Left lung (tissue), 10 donors: ENCODE measurements around the gene ARID3C. TPM values are rescaled to one million over a fixed set of nuclear protein-coding genes. Genes with fewer than 3 reads are reported as not detected.

Experiments used
- ATAC-seq: fragments of 200-7000 bp; cut with Tn5 transposase; one replicate; pipeline ENCODE4 v1.9.1; 2020; ENCODE audit warnings: moderate library complexity
- DNase-seq, 4 donors: peaks; one replicate each; pipeline ENCODE4 v3.0.0-alpha.2; 2013 to 2020
- H3K27ac ChIP-seq, 2 donors: fragments of 200-600 bp; sonication (generic) in 1 of 2; one replicate each; pipeline versions ENCODE4 v1.5.0 to v1.8.0; 2020 to 2021
- H3K27me3 ChIP-seq, 2 donors: fragments of 200-600 bp; sonication (generic) in 1 of 2; one replicate each; pipeline versions ENCODE4 v1.5.0 to v1.8.0; 2020 to 2021
- H3K36me3 ChIP-seq, 2 donors: fragments of 200-600 bp; sonication (generic) in 1 of 2; one replicate each; pipeline versions ENCODE4 v1.5.0 to v1.8.0; 2020 to 2021
- H3K4me1 ChIP-seq, 2 donors: fragments of 200-600 bp; one replicate each; pipeline ENCODE4 v1.8.0; 2021
- H3K4me3 ChIP-seq, 2 donors: fragments of 200-600 bp; sonication (generic) in 1 of 2; one replicate each; pipeline versions ENCODE4 v1.5.0 to v1.8.0; 2020 to 2021; ENCODE audit warnings: mild to moderate bottlenecking in 1 of 2
- H3K9me3 ChIP-seq, 2 donors: fragments of 200-600 bp; sonication (generic) in 1 of 2; one replicate each; pipeline versions ENCODE4 v1.5.0 to v1.8.0; 2020 to 2021
- intact Hi-C, 2 donors: fragments of 100-400 bp; cut with DNase I; formaldehyde crosslinking; loops; one replicate each; pipeline versions ENCODE4 v1.11.2 to v1.14.2; 2022
- polyA plus RNA-seq, 6 donors: library from polyadenylated mRNA; unstranded; fragments of 120-200 nt; gene quantifications; one replicate each; pipeline ENCODE4 v1.2.1, GENCODE V29; 2013; ENCODE audit not compliant: insufficient read length in 6 of 6
- total RNA-seq, 2 donors: library from RNA; stranded (reverse); fragmentation: NEBNext Ultra II Directional; extraction: Animal tissue kit (Norgen Biotek cat#: 25700); gene quantifications; one replicate each; pipeline ENCODE4 v1.2.1, GENCODE V29; 2021
- TF ChIP-seq, protein P1 (sequence below), 2 donors: fragments of 200-600 bp; sonication (generic) in 1 of 2; IDR thresholded peaks; one replicate each; pipeline versions ENCODE4 v1.5.0 to v1.8.0; 2021; ENCODE audit warnings: antibody characterized with exemption in 2 of 2
- donor health status: DM: no; HTN: yes; CAD: no.
- donor health status: DM: no; HTN: no; CAD: no.

The ARID3C gene
- total and polyA plus RNA-seq, 8 donors, result 0.13 to 0.24 (median 0.15) TPM; not detected in 5

DNA sequence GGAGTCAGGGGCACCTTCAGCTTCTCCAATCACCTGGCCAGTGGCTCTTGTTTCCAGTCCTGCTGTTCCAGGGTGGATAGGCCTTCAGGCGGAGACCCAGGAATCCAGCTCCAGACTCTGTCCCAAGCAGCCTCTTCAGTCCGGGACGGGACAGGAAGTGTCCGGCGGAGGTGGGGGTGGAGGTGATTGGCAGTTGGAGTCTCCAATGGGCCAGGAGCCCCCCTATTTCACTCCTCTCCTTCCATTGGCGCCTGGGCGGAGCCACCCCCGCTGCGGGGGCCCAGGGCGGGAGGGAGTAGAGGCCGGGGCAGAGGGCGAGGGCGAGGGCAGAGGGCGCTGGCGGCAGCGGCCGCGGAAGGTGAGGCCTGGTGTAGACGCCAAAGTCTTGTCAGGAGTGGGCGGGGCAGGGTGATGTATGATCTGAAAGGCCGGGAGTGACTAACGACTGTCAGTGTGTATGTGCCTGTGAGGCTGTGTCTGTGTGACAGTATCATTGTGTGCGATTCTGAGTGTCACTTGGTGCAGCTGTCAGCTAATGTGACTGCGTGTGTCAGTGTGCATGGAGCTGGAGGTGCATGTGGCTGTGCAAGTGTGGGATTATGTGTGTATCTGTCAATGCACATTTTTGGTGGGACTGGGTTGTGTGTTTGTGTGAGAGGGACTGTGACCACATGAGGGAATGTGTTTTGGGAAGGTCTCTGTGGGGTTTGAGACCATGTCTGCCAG is 23.2 kb upstream of the ARID3C start, which contains the start of gene IL11RA:
IL11RA (plus strand) TSS at position 310 of the 726 bp plus-strand sequence. CDS start 3,033 bp downstream, outside the sequence.
- Histone ChIP-seq H3K36me3 (peaks cover 0 to 22% of the 10 kb centered on the region in 2 donors), H3K9me3 (no peaks in the 10 kb centered on the region), H3K4me1 (peaks cover 30 to 48% of the 10 kb centered on the region in 2 donors), H3K27ac (peak within 1 kb of the TSS; percentile 61 to 64), H3K4me3 (peak within 1 kb of the TSS; percentile 15 to 33), H3K27me3 (no peaks in the 10 kb centered on the region)
- peak; percentile 73 to 93 (median 89) for DNase-seq
- peak; percentile 92 for ATAC-seq
- TF ChIP-seq, protein P1, sequence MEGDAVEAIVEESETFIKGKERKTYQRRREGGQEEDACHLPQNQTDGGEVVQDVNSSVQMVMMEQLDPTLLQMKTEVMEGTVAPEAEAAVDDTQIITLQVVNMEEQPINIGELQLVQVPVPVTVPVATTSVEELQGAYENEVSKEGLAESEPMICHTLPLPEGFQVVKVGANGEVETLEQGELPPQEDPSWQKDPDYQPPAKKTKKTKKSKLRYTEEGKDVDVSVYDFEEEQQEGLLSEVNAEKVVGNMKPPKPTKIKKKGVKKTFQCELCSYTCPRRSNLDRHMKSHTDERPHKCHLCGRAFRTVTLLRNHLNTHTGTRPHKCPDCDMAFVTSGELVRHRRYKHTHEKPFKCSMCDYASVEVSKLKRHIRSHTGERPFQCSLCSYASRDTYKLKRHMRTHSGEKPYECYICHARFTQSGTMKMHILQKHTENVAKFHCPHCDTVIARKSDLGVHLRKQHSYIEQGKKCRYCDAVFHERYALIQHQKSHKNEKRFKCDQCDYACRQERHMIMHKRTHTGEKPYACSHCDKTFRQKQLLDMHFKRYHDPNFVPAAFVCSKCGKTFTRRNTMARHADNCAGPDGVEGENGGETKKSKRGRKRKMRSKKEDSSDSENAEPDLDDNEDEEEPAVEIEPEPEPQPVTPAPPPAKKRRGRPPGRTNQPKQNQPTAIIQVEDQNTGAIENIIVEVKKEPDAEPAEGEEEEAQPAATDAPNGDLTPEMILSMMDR (IDR thresholded peaks at IDR 0.05), result no peak
- intact Hi-C loops, result no loop called here

DNA sequence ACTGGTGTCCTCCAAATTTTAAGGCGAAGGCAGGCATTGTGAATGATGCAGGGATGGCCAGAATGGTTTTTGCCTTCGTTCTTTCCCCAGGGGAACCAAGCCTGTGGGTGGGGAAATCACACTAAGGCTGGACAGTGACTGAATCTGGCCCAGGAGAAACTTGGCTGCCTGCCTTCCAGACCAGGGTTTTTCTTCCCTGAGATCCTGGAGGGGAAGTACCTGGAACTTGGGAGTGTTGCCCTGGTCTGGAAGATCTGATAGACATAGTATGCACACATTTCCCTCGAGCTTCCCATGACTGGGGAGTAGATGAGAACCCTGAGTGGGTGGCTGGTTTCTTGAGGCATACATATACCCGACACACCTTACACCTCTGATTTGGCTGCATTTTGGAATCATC is 22.5 kb upstream of the ARID3C start:
- DNase-seq (no peak), ATAC-seq (no peak)
- H3K4me3 ChIP-seq, result peak overlapping the region in 1 of 2 donors; percentile 33
- peaks cover 0 to 22% of the 10 kb centered on the region in 2 donors for H3K36me3 ChIP-seq
- TF ChIP-seq, protein P1 (IDR thresholded peaks at IDR 0.05), result no peak
- H3K9me3 ChIP-seq, result no peaks in the 10 kb centered on the region
- H3K27me3 ChIP-seq, result no peaks in the 10 kb centered on the region
- intact Hi-C loops, result no loop called here
- H3K4me1 ChIP-seq, result peaks cover 30 to 55% of the 10 kb centered on the region in 2 donors
- peak overlapping the region; percentile 61 to 64 for H3K27ac ChIP-seq

DNA sequence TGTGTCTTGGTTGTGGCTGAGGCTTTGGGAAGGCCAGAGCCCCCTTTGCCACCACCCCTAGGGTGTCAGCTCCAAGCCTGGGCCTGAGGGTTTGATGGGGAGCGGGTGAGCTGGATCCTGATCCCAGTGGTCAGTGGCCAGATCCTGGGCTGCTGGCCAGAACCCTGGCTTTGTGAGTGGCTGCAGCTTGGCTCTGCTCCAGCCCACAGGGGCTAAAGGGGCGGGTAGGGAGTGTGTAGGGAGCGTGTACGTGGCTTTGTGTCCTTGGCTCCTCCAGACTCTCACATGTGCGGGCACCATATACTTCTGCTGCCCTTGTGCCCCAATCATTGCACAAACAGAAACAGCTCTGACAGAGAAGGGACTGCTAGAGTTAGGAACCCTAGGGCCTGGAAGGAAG is 21.9 kb upstream of the ARID3C start:
- no peaks in the 10 kb centered on the region for H3K27me3 ChIP-seq
- intact Hi-C loops, result no loop called here
- TF ChIP-seq, protein P1 (IDR thresholded peaks at IDR 0.05), result no peak
- no peak for DNase-seq
- H3K27ac ChIP-seq, result peak overlapping the region in 1 of 2 donors; percentile 64
- no peaks in the 10 kb centered on the region for H3K9me3 ChIP-seq
- no peak for ATAC-seq
- H3K36me3 ChIP-seq, result peaks cover 0 to 22% of the 10 kb centered on the region in 2 donors
- no peak overlapping the region for H3K4me3 ChIP-seq
- peaks cover 30 to 60% of the 10 kb centered on the region in 2 donors for H3K4me1 ChIP-seq

DNA sequence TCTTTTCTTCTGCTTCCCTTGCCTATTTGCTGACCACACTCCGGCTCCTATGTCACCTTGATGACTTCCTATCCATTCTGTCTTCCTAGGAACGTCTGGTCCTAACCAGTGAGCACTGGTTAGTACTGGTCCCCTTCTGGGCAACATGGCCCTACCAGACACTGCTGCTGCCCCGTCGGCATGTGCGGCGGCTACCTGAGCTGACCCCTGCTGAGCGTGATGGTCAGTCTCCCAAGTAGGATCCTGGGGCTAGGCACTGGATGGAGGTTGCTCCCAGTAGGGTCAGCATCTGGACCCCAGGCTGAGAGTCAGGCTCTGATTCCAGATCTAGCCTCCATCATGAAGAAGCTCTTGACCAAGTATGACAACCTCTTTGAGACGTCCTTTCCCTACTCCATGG is 19.8 kb upstream of the ARID3C start:
- peaks cover 0 to 22% of the 10 kb centered on the region in 2 donors for H3K36me3 ChIP-seq
- no peaks in the 10 kb centered on the region for H3K27me3 ChIP-seq
- no peak for ATAC-seq
- H3K27ac ChIP-seq, result no peak overlapping the region
- intact Hi-C loops, result no loop called here
- H3K4me3 ChIP-seq, result no peak overlapping the region
- no peaks in the 10 kb centered on the region for H3K9me3 ChIP-seq
- TF ChIP-seq, protein P1 (IDR thresholded peaks at IDR 0.05), result no peak
- no peak for DNase-seq
- H3K4me1 ChIP-seq, result peaks cover 23 to 49% of the 10 kb centered on the region in 2 donors

DNA sequence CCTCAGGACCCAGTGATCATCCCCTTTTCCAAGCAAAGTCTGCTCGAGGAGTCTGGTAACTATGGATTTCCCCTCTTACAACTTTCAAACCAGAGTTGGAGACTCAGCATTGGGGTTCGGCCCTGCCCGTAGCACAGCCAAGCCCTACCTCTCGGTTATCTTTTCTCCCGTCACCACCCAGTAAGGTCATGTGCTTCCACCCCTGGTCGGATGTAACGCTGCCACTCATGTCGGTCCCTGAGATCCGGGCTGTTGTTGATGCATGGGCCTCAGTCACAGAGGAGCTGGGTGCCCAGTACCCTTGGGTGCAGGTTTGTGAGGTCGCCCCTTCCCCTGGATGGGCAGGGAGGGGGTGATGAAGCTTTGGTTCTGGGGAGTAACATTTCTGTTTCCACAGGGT is 18.8 kb upstream of the ARID3C start:
- Histone ChIP-seq H3K27me3 (no peaks in the 10 kb centered on the region), H3K36me3 (peaks cover 0 to 22% of the 10 kb centered on the region in 2 donors), H3K4me1 (peaks cover 16 to 41% of the 10 kb centered on the region in 2 donors), H3K27ac (peak overlapping the region in 1 of 2 donors; percentile 87), H3K4me3 (peak overlapping the region; percentile 78 to 81), H3K9me3 (no peaks in the 10 kb centered on the region)
- intact Hi-C loops, result no loop called here
- ATAC-seq (no peak), DNase-seq (no peak)
- TF ChIP-seq, protein P1 (IDR thresholded peaks at IDR 0.05), result no peak
